ENCODE results near the gene MAPK4. TPM values are rescaled to one million over a fixed set of nuclear protein-coding genes. Genes with fewer than 3 reads are reported as not detected.

The MAPK4 gene
- total RNA-seq, 2 donors from 2014 or later: 10.6 to 12.6 TPM

GRCh38 chr18:50578030-50578429 is 18.1 kb downstream of the MAPK4 start:
- WGBS: 73% methylated on average over 6 of the region's 6 CpGs
- Histone ChIP-seq H3K27ac (no peak overlapping the region), H3K4me3 (no peak overlapping the region), H3K4me1 (replicated peaks) (no peaks in the 10 kb centered on the region), H3K9me3 (no peaks in the 10 kb centered on the region), H3K36me3 (no peaks in the 10 kb centered on the region), H3K27me3 (replicated peaks; ENCODE audit: insufficient read depth) (no peaks in the 10 kb centered on the region)
- TF ChIP-seq CTCF (IDR thresholded peaks at IDR 0.05) (no peak), POLR2A (IDR thresholded peaks at IDR 0.05) (no peak), POLR2AphosphoS5 (IDR thresholded peaks at IDR 0.05) (no peak)
- intact Hi-C loops (cut with DNase I): no loop called here
- DNase-seq (ENCODE audit: low spot score): no peak

GRCh38 chr18:50578651-50579050 is 18.8 kb downstream of the MAPK4 start:
- Histone ChIP-seq H3K4me3 (no peak overlapping the region), H3K36me3 (no peaks in the 10 kb centered on the region), H3K9me3 (no peaks in the 10 kb centered on the region), H3K27ac (no peak overlapping the region), H3K27me3 (replicated peaks; ENCODE audit: insufficient read depth) (no peaks in the 10 kb centered on the region), H3K4me1 (replicated peaks) (no peaks in the 10 kb centered on the region)
- TF ChIP-seq POLR2AphosphoS5 (IDR thresholded peaks at IDR 0.05) (no peak), CTCF (IDR thresholded peaks at IDR 0.05) (no peak), POLR2A (IDR thresholded peaks at IDR 0.05) (no peak)
- 87% methylated on average over 3 of the region's 3 CpGs for WGBS
- intact Hi-C loops (cut with DNase I): no loop called here
- no peak for DNase-seq (ENCODE audit: low spot score)

- intact Hi-C loops (cut with DNase I): no loop called here
- WGBS: 80% methylated on average over 3 of the region's 3 CpGs
Observed at GRCh38 chr18:50579061-50579774, 19.3 kb downstream of the MAPK4 start.

DNA sequence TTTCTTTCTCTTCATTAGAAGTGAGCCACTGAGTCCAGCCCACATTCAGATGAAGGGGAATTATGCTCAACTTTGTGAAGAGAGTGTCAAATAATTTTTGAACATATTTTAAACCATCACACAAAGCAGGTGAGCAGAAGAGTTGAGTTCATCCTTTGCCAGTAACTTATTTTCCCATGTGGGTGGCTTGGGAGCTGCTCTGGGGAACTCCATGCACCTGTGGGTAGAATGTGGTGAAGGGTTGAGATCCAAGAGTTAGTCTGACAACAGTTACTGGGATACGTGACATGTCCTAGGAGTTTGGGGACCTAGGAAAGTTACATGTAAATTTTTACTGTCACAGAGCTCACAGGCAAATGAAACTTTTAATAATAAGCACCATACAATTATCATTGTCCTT is 21.6 kb downstream of the MAPK4 start:
- H3K27ac ChIP-seq: no peak overlapping the region
- H3K9me3 ChIP-seq: no peaks in the 10 kb centered on the region
- intact Hi-C loops (cut with DNase I): no loop called here
- H3K4me3 ChIP-seq: no peak overlapping the region
- H3K27me3 ChIP-seq (replicated peaks; ENCODE audit: insufficient read depth): no peaks in the 10 kb centered on the region
- DNase-seq (ENCODE audit: low spot score): no peak
- H3K4me1 ChIP-seq (replicated peaks): no peaks in the 10 kb centered on the region
- no peaks in the 10 kb centered on the region for H3K36me3 ChIP-seq
- 96% methylated on average over 1 of the region's 1 CpG for WGBS
- TF ChIP-seq POLR2AphosphoS5 (IDR thresholded peaks at IDR 0.05): no peak
- no peak for TF ChIP-seq POLR2A (IDR thresholded peaks at IDR 0.05)
- TF ChIP-seq CTCF (IDR thresholded peaks at IDR 0.05): no peak

More at GRCh38 chr18:50579061-50579774, 19.3 kb downstream of the MAPK4 start:
- no peaks in the 10 kb centered on the region for H3K36me3 ChIP-seq
- H3K9me3 ChIP-seq: no peaks in the 10 kb centered on the region
- no peak overlapping the region for H3K4me3 ChIP-seq
- DNase-seq (ENCODE audit: low spot score): no peak
- H3K27ac ChIP-seq: no peak overlapping the region
- TF ChIP-seq POLR2AphosphoS5 (IDR thresholded peaks at IDR 0.05) (no peak), CTCF (IDR thresholded peaks at IDR 0.05) (no peak), POLR2A (IDR thresholded peaks at IDR 0.05) (no peak)
- no peaks in the 10 kb centered on the region for H3K4me1 ChIP-seq (replicated peaks)
- H3K27me3 ChIP-seq (replicated peaks; ENCODE audit: insufficient read depth): no peaks in the 10 kb centered on the region

GRCh38 chr18:50582500-50582899 is 22.6 kb downstream of the MAPK4 start:
- no peaks in the 10 kb centered on the region for H3K4me1 ChIP-seq (replicated peaks)
- no peaks in the 10 kb centered on the region for H3K36me3 ChIP-seq
- H3K27ac ChIP-seq: no peak overlapping the region
- no peaks in the 10 kb centered on the region for H3K9me3 ChIP-seq
- TF ChIP-seq POLR2AphosphoS5 (IDR thresholded peaks at IDR 0.05) (no peak), CTCF (IDR thresholded peaks at IDR 0.05) (no peak), POLR2A (IDR thresholded peaks at IDR 0.05) (no peak)
- H3K4me3 ChIP-seq: no peak overlapping the region
- 100% methylated on average over 4 of the region's 4 CpGs for WGBS
- no peaks in the 10 kb centered on the region for H3K27me3 ChIP-seq (replicated peaks; ENCODE audit: insufficient read depth)
- intact Hi-C loops (cut with DNase I): no loop called here
- no peak for DNase-seq (ENCODE audit: low spot score)

All from prostate gland (tissue), 2 donors.